Islet precursor cell (in vitro differentiated cells): ENCODE measurements around the gene ZMYND10.

Experiments
- DNase-seq: peaks from one replicate; pipeline ENCODE4 v3.0.0-alpha.2; 2018

Gene ZMYND10

DNA sequence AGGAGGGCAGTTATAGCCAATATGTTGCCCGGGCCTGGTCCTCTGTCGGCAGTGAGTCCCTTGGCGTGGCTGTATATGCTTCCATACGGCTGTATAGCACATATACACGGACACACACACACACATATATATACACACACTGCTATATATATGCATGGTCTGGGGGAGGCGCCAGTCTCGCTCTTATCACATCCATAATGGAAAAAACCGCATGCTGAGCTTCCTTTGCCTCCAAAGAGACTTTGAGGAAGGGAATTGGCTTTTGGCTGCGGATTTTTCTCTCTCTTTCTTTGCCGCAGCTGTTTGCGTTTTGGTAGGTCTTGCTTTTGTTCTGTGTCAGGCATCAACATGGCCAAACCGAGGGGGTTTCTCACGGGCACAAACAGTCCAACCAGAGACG lies 25.1 kb upstream of the ZMYND10 start:
- no peak for DNase-seq

DNA sequence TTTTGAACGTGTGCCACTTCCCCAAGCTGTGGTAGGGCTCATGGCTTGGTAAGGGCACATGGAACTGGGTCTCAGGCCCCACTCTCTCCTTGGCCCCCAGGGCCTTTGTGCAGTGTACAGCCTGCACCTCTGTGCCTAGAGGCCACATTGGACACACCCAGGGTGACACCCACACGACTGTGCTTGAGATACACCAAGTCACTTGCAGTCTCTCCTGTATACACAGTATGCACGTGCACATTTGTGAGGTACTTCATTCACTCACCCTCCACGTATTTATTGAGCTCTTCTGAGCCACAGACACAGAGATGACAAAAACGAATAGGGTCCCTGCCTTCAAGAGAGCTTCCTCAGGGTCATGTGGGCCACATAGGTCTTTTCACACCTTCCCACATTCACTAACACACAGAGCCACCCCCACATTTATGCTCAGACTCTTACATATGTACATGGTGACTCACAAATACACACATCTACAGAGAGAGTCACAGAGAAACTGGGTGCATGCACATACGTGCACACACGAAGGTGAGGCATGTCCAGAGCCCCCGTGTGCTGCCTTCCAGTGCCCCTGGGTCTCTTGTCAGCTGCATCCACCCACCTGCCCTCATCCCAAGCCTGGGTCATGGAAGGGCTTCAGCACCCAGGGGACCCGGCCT lies 23.6 kb upstream of the ZMYND10 start:
- DNase-seq = no peak

DNA sequence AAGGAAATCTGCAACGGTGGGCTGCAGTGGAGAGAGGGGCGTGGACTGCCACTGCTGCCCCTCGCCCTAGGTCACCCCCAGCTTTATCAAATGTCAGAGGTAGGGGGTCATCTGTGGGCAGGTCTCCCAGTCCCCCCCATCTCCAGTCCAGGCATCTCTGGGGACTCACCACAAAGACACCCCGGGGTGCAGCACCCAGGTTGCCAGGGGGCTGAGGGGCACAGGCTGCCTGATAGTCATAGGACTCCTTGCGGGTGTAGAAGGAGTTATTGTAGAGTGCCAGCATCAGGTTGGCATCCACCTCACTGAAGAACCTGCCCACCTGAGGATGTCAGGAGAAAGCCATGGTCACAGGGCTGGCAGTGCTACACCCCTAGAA lies 20.3 kb upstream of the ZMYND10 start:
- DNase-seq = no peak

- DNase-seq = peak; percentile 95
Observed at GRCh38 chr3:50365080-50365841, 19.7 kb upstream of the ZMYND10 start.

GRCh38 chr3:50364573-50365079 lies 19.1 kb upstream of the ZMYND10 start:
- DNase-seq = no peak

DNA sequence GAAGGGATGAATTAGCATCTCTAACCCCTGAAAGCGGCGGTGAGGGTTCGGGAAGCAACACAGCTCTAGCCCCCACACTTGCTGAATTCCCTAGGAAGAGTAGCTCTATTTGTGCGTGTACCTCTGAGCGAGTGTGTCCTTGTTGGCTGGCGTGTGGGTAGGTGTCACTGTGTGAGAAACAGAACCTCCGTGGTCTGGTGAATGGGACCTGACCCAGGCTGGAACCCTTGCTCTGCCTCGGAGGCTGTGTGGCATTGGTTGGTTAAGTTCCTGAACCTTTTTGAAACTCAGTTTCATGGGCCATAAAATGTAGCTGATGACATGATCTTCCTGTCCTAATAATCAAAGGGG lies 14.2 kb upstream of the ZMYND10 start:
- no peak for DNase-seq

- peak; percentile 99 for DNase-seq
Observed at GRCh38 chr3:50358911-50359759, 13.6 kb upstream of the ZMYND10 start, which contains the start of gene TMEM115. Gene TMEM115, minus strand, starts transcription at chr3:50359521. Its CDS starts 458 bp downstream, at chr3:50359063.

DNA sequence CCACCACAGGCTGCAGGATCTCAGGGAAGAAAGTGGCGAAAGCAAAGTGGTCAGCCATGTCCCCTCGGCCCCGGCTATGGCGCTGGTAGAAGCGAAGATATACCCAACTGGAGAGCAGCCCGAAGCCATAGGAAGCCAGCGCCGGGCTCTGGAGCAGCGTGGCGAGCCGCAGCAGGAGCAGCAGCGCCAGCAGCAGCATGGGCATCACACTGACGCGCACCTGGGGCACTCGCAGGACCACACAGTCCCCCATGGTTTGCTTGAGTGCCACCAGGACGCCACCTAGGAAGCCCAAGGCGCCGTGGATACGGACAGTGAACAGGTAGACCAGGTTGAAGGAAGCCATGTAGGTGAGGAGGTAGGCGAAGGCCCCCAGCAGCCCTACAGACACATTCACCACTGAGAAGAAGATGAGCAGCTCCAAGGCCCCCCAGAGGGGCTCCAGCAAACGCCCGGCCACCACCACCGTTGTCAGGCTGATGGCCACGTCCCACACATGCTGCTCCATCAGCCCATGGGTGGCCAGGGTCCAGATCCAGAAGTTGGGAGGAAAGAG lies 12.9 kb upstream of the ZMYND10 start:
- DNase-seq = no peak

GRCh38 chr3:50357481-50357880 lies 11.9 kb upstream of the ZMYND10 start:
- no peak for DNase-seq

DNA sequence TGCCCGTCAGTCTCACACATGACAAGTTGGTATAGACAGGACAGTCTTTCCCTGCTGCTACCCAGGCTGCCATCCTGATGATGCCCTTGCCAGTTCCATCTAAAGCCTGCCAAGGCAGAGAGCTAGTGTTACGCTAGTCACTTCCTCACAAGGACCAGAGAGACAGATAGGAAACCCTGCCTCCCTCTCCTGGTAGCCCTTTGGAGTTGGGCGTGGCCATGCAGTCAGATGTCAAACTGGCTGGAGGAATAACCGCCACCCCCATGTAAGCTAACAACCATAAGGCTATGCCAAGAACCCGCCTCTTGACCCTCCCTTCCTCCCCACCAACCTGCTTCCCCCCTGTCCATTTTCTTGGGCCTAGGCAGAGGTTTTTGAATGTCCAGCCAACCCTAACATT lies 11.0 kb upstream of the ZMYND10 start:
- DNase-seq = no peak

DNA sequence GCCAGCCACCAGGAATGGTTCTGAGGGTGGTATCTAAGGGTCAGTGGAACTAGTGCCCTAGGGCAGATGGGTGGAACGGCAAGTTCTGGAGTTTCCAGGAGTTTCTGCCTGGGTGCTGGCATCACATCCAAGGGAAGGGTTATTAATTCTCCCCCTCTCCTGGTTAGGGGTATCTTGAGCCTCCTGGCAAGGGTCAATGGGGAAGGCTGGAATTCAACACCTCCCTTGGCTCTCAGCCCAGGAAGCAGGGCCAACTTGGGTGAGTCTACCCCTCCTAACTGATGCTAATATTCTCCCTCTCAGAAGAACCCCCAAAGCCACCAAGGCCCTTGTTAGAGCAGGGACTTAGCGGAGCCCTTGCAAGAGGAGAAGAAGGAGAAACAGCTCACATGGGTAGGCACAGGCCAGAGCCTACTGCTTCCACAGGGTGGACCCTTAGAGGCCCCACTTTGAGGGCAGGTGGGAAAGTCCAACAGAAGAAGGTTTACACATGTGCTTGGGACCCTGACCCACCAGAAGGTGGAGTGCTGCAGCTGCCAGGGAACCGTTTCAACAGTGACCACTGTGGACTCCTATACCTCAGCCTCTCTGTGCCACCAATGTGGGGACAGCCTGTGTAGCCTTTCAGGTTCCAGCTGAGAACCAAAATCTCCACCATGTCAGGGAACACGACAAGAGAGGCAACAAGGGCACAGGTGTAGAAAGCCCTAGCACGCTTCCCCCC lies 10.5 kb upstream of the ZMYND10 start:
- DNase-seq = no peak

- DNase-seq = no peak
Observed at GRCh38 chr3:50354850-50355249, 9.3 kb upstream of the ZMYND10 start.

- no peak for DNase-seq
Observed at GRCh38 chr3:50354186-50354764, 8.7 kb upstream of the ZMYND10 start.

DNA sequence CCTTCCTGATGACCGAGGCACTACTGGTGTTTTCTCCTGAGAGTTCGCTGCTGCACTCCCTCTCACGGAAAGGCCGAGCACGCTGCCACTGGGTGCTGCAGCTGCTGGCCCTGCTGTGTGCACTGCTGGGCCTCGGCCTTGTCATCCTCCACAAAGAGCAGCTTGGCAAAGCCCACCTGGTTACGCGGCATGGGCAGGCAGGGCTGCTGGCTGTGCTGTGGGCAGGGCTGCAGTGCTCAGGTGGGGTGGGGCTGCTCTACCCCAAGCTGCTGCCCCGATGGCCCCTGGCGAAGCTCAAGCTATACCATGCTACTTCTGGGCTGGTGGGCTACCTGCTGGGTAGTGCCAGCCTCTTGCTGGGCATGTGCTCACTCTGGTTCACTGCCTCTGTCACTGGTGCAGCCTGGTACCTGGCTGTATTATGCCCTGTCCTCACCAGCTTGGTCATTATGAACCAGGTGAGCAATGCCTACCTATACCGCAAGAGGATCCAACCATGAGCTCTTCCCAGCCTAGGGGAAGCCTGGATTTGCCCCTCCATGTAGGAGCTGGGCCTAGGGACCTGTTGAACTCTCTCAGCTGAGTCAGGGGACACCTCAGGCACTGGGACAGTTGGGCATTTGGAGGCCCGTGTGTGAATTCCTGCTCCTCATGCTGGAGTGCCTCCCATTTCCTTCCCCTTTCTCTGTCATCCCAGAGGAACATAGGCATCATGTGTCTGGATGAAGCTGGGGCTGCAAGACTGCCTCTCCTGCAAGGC lies 7.9 kb upstream of the ZMYND10 start:
- DNase-seq = no peak

- no peak for DNase-seq
Observed at GRCh38 chr3:50352781-50353180, 7.2 kb upstream of the ZMYND10 start.

DNA sequence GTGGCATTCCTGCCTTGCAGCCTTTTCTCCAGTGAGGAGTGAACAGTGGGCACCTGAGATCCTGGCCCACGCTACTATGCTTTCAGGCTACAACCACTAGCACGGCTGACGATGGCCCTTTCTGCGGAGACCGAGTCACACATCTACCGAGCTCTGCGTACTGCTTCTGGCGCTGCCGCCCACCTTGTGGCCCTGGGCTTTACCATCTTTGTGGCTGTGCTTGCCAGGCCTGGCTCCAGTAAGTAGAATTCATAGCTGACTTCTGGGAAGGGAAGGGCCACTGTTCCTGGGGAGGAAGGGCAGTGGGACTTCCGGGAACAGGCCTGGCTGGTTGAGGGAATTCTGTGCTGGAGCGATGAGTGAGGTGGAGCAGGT lies 5.8 kb upstream of the ZMYND10 start:
- DNase-seq = no peak

DNA sequence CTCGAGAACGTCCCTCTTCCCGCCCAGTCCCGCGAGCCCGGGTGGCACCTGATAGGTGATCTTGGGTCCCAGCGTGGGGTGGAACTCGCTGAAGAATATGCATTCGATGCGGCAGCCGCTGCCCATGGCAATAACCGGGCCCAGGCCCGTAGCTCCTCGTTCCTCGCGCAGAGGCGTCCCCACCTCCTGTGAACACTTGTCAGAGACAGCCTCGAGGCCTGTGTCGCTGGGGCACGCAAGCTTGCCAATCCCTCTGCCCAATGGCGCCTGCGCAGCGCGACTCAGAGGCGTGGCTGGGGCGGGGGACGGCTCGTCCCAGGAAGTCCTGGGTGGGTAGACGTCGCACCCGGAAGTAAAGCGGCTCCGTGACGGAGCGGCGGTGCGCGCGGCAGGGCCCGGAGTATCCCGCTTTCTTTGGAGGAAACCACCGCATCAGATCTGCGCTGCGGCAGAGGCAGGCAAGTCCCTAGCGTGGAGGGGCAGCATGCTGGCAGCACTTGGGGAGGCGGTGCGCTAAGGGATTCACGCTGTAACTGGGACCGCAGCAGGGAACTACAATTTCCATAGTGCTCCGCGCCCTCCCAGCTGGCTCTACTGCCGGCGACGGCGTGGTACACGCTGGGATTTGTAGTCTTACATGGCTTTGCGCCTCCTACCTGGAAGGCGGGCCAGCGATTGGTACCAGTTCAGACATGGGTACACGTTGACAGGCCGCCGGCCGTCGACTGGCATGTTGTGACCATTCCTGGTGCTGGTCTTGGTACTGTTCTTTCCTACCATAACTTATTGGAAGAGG lies 5.2 kb upstream of the ZMYND10 start, which contains the start of the genes CYB561D2 and NPRL2:
TSS of gene CYB561D2 (plus strand) at position 336 of the 796 bp plus-strand sequence. CDS start 572 bp downstream, outside the sequence.
TSS of gene NPRL2 (minus strand) at position 249 of the 796 bp plus-strand sequence. CDS start at position 126, 123 bp downstream.
- peak; percentile 98 for DNase-seq

DNA sequence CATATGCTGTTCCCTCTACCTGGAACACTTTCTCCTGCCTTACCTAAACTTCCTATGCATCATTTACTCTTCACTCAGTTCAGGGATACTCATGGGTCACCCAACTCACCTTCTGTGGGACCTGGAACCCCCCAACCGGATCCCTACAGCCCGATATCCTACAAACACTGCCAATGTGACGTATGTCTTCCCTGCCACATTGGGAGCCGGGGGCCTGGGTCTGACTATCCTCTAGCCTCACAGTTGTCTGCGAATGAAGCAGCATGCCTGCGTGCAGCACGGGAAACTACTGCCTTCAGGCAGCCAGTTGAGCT lies 4.6 kb upstream of the ZMYND10 start:
- DNase-seq = no peak

DNA sequence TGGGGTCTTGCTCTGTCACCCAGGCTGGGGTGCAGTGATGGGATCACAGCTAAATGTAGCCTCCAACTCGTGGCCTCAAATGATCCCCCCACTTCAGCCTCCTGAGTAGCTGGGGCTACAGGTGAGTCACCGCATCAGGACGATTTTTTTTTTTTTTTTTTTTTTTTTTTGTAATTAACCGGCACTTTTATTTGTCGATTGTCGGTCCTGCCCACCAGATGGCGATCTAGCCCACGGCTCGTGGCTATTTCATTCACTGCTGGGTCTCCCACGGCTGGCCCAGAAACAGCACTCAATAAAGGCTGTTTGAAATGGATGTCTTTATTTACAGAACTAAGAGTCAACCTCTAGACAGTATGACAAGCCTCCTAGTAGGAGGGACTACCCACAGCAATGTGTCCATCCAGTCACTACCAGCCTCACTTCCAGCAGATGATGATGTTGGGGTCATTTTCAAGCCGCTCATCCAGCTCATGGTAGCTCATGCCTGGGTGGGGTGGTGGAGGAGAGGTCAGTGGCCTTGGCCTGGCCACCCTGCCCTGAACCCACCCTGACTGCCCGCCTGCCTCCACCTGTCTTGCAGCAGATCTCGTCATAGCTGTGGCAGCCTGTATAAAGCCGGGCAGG lies 1.8 kb upstream of the ZMYND10 start:
- DNase-seq = peak; percentile 82

DNA sequence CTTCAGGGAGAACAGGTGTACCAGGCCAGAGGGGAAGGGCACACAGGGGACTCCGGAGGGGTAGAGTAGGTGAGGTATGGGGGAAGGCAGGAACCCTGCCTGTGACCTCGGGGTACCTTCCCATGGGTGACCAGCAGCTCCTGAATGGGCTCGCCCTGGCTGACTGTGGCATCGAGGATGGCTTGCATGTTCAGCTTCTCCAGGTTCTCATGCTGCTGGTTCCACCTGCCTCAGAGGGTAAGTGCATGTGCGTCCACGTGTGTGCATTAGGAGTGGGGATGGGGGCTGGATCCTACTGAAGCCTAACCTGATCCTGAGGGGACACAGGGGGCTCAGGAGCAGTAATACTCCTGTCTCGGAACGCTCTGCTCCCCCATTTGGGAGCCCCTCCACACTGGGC lies 524 bp downstream of the ZMYND10 start:
- no peak for DNase-seq
